Activated CD8-positive, alpha-beta memory T cell treated with anti-CD3 and anti-CD28 coated beads for 48 hours (primary cell): ENCODE data around the gene TIMM23.
"Not testable (repeated sequence)": the region's sequence is repeated elsewhere in the genome, so short reads cannot be mapped to it uniquely, and the experiment has no call there.

ENCODE experiments used
- DNase-seq, 3 experiments: peaks; one replicate each; pipeline ENCODE4 v3.0.0-alpha.2; 2020; ENCODE audit warnings: low read depth in 2 of 3, low spot score in 2 of 3

TIMM23 gene

GRCh38 chr10:45985590-45985989 lies 13.3 kb downstream of the TIMM23 start:
- DNase-seq: not testable (repeated sequence)

GRCh38 chr10:45997557-45997956 lies 25.3 kb downstream of the TIMM23 start:
- no peak for DNase-seq

GRCh38 chr10:45997994-45998763 lies 25.9 kb downstream of the TIMM23 start:
- no peak for DNase-seq

- DNase-seq: not testable (repeated sequence)
Measured at GRCh38 chr10:45999955-46000354, 27.7 kb downstream of the TIMM23 start.

- no peak for DNase-seq
Measured at GRCh38 chr10:46000538-46000937, 28.2 kb downstream of the TIMM23 start.

- no peak for DNase-seq
Measured at GRCh38 chr10:46001187-46001756, 29.0 kb downstream of the TIMM23 start.

GRCh38 chr10:46002189-46002687 lies 29.9 kb downstream of the TIMM23 start:
- not testable (repeated sequence) for DNase-seq

- no peak for DNase-seq
Measured at GRCh38 chr10:46002916-46003693, 30.8 kb downstream of the TIMM23 start.

GRCh38 chr10:46004963-46005362 lies 32.7 kb downstream of the TIMM23 start:
- no peak for DNase-seq

GRCh38 chr10:46005383-46005782 lies 33.1 kb downstream of the TIMM23 start:
- DNase-seq: no peak

GRCh38 chr10:46006219-46006618 lies 33.9 kb downstream of the TIMM23 start:
- DNase-seq: no peak

GRCh38 chr10:46012746-46013145 lies 40.5 kb downstream of the TIMM23 start:
- DNase-seq: no peak

GRCh38 chr10:46014206-46014605 lies 41.9 kb downstream of the TIMM23 start:
- no peak for DNase-seq

GRCh38 chr10:46014683-46015405 lies 42.6 kb downstream of the TIMM23 start:
- DNase-seq: no peak

GRCh38 chr10:46016190-46016589 lies 43.9 kb downstream of the TIMM23 start:
- DNase-seq: no peak

GRCh38 chr10:46016811-46017210 lies 44.5 kb downstream of the TIMM23 start:
- DNase-seq: no peak

- DNase-seq: no peak
Measured at GRCh38 chr10:46017733-46018132, 45.4 kb downstream of the TIMM23 start.

GRCh38 chr10:46018453-46019176 lies 46.3 kb downstream of the TIMM23 start:
- no peak for DNase-seq

- no peak for DNase-seq
Measured at GRCh38 chr10:46019177-46019528, 46.9 kb downstream of the TIMM23 start.

- DNase-seq: no peak
Measured at GRCh38 chr10:46019569-46020343, 47.5 kb downstream of the TIMM23 start.
